Activated CD8-positive, alpha-beta memory T cell treated with anti-CD3 and anti-CD28 coated beads for 48 hours (primary cell): ENCODE measurements around the gene GAS6.

ENCODE experiments used
- DNase-seq, 3 experiments: peaks; one replicate each; pipeline ENCODE4 v3.0.0-alpha.2; 2020; ENCODE audit warnings: low read depth in 2 of 3, low spot score in 2 of 3

GAS6 gene

GRCh38 chr13:113775451-113776145 is 88.3 kb downstream of the GAS6 start:
- no peak for DNase-seq

DNA sequence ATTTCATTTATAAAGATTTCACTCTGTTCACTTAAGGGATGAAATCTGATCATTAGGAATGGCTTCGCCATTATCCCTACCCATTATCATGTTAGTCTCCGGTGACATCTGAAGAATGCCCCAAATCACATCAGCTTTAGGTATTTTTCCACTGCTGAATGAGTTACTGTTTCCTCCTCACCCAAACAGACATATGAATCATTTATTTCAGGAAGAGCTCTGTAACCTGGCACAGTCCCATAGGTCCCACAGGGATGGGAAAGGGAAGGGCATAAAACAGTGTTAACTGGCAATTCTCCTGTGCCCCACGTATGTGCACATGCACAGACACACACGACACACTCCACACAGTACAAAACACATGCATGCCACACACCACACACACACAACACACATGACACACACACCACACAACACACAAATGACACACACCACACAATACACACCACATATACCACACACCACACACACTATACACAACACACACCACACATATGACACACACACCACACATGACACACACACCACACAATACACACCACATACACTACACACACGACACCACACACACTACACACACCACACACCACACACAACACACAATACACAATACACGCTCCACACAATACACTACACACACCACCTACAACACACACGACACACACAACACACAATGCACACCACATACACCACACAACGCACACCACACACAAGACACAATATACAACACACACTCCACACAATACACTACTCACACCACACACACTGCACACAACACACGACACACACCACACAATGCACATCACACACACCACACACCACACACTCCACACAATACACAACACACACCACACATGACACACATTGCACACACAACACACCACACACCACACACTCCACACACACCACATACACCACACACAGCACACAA is 89.4 kb downstream of the GAS6 start:
- no peak for DNase-seq

DNA sequence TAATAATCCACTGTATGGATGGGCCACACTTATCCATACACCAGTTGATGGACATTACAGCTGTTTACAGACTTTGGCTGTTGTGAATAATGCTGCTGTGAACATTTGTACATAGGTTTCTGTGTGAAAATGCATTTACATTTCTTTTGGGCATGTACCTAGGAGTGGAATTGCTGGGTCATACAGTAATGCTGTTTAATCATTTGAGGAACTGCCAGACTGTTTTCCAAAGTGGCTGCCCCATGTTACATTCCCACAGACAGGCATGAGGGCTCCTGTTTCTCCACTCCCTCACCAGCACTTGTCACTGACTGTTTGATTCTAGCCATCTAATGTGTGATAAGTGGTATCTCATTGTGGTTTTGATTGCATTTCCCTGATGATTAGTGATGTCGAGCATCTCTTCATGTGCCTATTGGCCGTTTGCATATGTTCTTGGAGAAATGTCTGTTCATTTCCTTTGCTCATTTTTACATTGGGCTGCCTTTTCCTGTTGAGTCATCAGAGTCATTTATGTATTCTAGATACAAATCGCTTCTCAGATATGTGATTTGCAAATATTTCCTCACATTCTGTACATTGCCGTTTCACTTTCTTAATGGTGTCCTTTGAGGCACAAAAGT is 92.1 kb downstream of the GAS6 start:
- DNase-seq, result no peak

DNA sequence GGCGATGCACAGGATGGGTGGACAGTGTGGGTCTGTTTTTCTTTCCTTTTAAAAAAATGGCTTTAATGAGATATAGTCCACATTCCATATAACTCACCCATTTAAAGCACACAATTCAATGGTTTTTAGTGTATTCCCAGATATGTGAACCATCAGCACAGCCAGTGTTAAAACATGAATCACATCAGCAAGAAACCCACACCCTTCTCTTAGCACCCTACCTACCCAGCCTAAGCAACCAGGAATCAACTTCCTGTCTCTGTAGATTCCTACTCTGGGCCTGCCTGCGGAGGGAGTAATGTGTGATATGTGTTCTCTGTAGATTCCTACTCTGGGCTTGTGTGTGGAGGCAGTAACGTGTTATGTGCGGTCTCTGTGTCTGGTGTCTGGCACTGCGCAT is 92.9 kb downstream of the GAS6 start:
- no peak for DNase-seq
